ENCODE results near the gene TPI1.
A peak's percentile ranks its signal among the peaks of the same experiment; 100 is the strongest.
"Not testable (repeated sequence)": the region's sequence is repeated elsewhere in the genome, so short reads cannot be mapped to it uniquely, and the experiment has no call there.

TPI1 gene

GRCh38 chr12:6869049-6870021 is 2.0 kb downstream of the TPI1 start:
- Histone ChIP-seq H3K4ac (ENCODE audit: low read depth in 1 of 2, low read length in 2 of 2) (no peak overlapping the region), H3K79me1 (replicated peaks; ENCODE audit: low read length, poor library complexity, severe bottlenecking) (peaks cover 3% of the 10 kb centered on the region), H2BK15ac (ENCODE audit: low read depth, poor library complexity, severe bottlenecking) (no peak overlapping the region), H2BK12ac (ENCODE audit: low read length in 2 of 2) (no peak overlapping the region), H4K8ac (ENCODE audit: low read length) (no peak overlapping the region), H3K4me3 (ENCODE audit: insufficient read depth in 1 of 2, low read depth in 1 of 2, low read length in 2 of 2) (peak overlapping the region in 1 of 2 experiments; percentile 94), H4K91ac (ENCODE audit: low read length) (no peak overlapping the region), H3K4me2 (ENCODE audit: low read length, poor library complexity, severe bottlenecking) (peak overlapping the region; percentile 85), H3K27ac (ENCODE audit: low read length, poor library complexity, severe bottlenecking) (peak overlapping the region; percentile 11), H3K9ac (ENCODE audit: low read length) (peak overlapping the region; percentile 97), H3K36me3 (ENCODE audit: control insufficient read depth in 1 of 2, insufficient read depth in 2 of 2, low read depth in 1 of 2, low read length in 2 of 2) (peaks cover 46 to 50% of the 10 kb centered on the region in 2 experiments), H2AK5ac (ENCODE audit: low read length, severe bottlenecking) (no peak overlapping the region), H3K18ac (ENCODE audit: low read depth in 1 of 2, low read length in 2 of 2) (no peak overlapping the region), H3K23ac (ENCODE audit: low read length in 2 of 2) (no peak overlapping the region), H3K4me1 (ENCODE audit: control insufficient read depth, insufficient read depth, low read depth, low read length) (peaks cover 28% of the 10 kb centered on the region), H3K27me3 (ENCODE audit: control insufficient read depth in 1 of 2, insufficient read depth in 1 of 2, low read length in 2 of 2) (no peaks in the 10 kb centered on the region), H3K14ac (ENCODE audit: low read length in 2 of 2) (no peak overlapping the region), H2BK5ac (ENCODE audit: low read depth, low read length, poor library complexity, severe bottlenecking) (no peak overlapping the region), H2AFZ (ENCODE audit: low read depth, low read length) (no peak overlapping the region), H2BK120ac (ENCODE audit: low read depth, low read length) (no peak overlapping the region), H3K9me3 (ENCODE audit: control insufficient read depth, low read length) (no peaks in the 10 kb centered on the region)
- DNase-seq, result peak; percentile 78
- 48% methylated on average over 12 of the region's 12 CpGs for WGBS

GRCh38 chr12:6870304-6870703 is 3.0 kb downstream of the TPI1 start:
- H4K8ac ChIP-seq (ENCODE audit: low read length); H3K23ac ChIP-seq (ENCODE audit: low read length in 2 of 2); H3K14ac ChIP-seq (ENCODE audit: low read length in 2 of 2); H3K9me3 ChIP-seq (ENCODE audit: control insufficient read depth, low read length); H3K27me3 ChIP-seq (ENCODE audit: control insufficient read depth in 1 of 2, insufficient read depth in 1 of 2, low read length in 2 of 2); H3K79me1 ChIP-seq (replicated peaks; ENCODE audit: low read length, poor library complexity, severe bottlenecking); H3K4ac ChIP-seq (ENCODE audit: low read depth in 1 of 2, low read length in 2 of 2); H3K27ac ChIP-seq (ENCODE audit: low read length, poor library complexity, severe bottlenecking); H2BK120ac ChIP-seq (ENCODE audit: low read depth, low read length); H2BK5ac ChIP-seq (ENCODE audit: low read depth, low read length, poor library complexity, severe bottlenecking); H2AK5ac ChIP-seq (ENCODE audit: low read length, severe bottlenecking); H2AFZ ChIP-seq (ENCODE audit: low read depth, low read length); H3K4me2 ChIP-seq (ENCODE audit: low read length, poor library complexity, severe bottlenecking); H3K18ac ChIP-seq (ENCODE audit: low read depth in 1 of 2, low read length in 2 of 2); H2BK12ac ChIP-seq (ENCODE audit: low read length in 2 of 2); H4K91ac ChIP-seq (ENCODE audit: low read length); H2BK15ac ChIP-seq (ENCODE audit: low read depth, poor library complexity, severe bottlenecking): not testable (repeated sequence)
- Histone ChIP-seq H3K4me1 (ENCODE audit: control insufficient read depth, insufficient read depth, low read depth, low read length) (peaks cover 28% of the 10 kb centered on the region), H3K9ac (ENCODE audit: low read length) (peak overlapping the region; percentile 97), H3K4me3 (ENCODE audit: insufficient read depth in 1 of 2, low read depth in 1 of 2, low read length in 2 of 2) (peak overlapping the region in 1 of 2 experiments; percentile 94), H3K36me3 (ENCODE audit: control insufficient read depth in 1 of 2, insufficient read depth in 2 of 2, low read depth in 1 of 2, low read length in 2 of 2) (peaks cover 37 to 41% of the 10 kb centered on the region in 2 experiments)
- 82% methylated on average over 4 of the region's 4 CpGs for WGBS
- DNase-seq, result peak; percentile 30

- H3K4me3 ChIP-seq (ENCODE audit: insufficient read depth in 1 of 2, low read depth in 1 of 2, low read length in 2 of 2), result peak overlapping the region in 1 of 2 experiments; percentile 89
- peak overlapping the region in 1 of 2 experiments; percentile 22 for H3K18ac ChIP-seq (ENCODE audit: low read depth in 1 of 2, low read length in 2 of 2)
- peak overlapping the region; percentile 91 for H3K4me2 ChIP-seq (ENCODE audit: low read length, poor library complexity, severe bottlenecking)
- no peak overlapping the region for H2AFZ ChIP-seq (ENCODE audit: low read depth, low read length)
- peaks cover 28% of the 10 kb centered on the region for H3K4me1 ChIP-seq (ENCODE audit: control insufficient read depth, insufficient read depth, low read depth, low read length)
- H3K36me3 ChIP-seq (ENCODE audit: control insufficient read depth in 1 of 2, insufficient read depth in 2 of 2, low read depth in 1 of 2, low read length in 2 of 2), result peaks cover 29 to 40% of the 10 kb centered on the region in 2 experiments
- peak overlapping the region in 1 of 2 experiments; percentile 27 for H3K23ac ChIP-seq (ENCODE audit: low read length in 2 of 2)
- H3K9me3 ChIP-seq (ENCODE audit: control insufficient read depth, low read length), result no peaks in the 10 kb centered on the region
- peak overlapping the region; percentile 25 for H3K27ac ChIP-seq (ENCODE audit: low read length, poor library complexity, severe bottlenecking)
- H2BK12ac ChIP-seq (ENCODE audit: low read length in 2 of 2), result peak overlapping the region in 1 of 2 experiments; percentile 67
- H2BK15ac ChIP-seq (ENCODE audit: low read depth, poor library complexity, severe bottlenecking), result no peak overlapping the region
- no peak overlapping the region for H3K14ac ChIP-seq (ENCODE audit: low read length in 2 of 2)
- H2BK120ac ChIP-seq (ENCODE audit: low read depth, low read length), result no peak overlapping the region
- H2BK5ac ChIP-seq (ENCODE audit: low read depth, low read length, poor library complexity, severe bottlenecking), result no peak overlapping the region
- H4K91ac ChIP-seq (ENCODE audit: low read length), result no peak overlapping the region
- peaks cover 2% of the 10 kb centered on the region for H3K79me1 ChIP-seq (replicated peaks; ENCODE audit: low read length, poor library complexity, severe bottlenecking)
- peak overlapping the region; percentile 6 for H2AK5ac ChIP-seq (ENCODE audit: low read length, severe bottlenecking)
- peak overlapping the region; percentile 97 for H3K9ac ChIP-seq (ENCODE audit: low read length)
- 89% methylated on average over 11 of the region's 12 CpGs for WGBS
- DNase-seq, result peak; percentile 20
- H3K4ac ChIP-seq (ENCODE audit: low read depth in 1 of 2, low read length in 2 of 2), result no peak overlapping the region
- H4K8ac ChIP-seq (ENCODE audit: low read length), result peak overlapping the region; percentile 19
- H3K27me3 ChIP-seq (ENCODE audit: control insufficient read depth in 1 of 2, insufficient read depth in 1 of 2, low read length in 2 of 2), result no peaks in the 10 kb centered on the region
Measured at GRCh38 chr12:6871052-6871957, 4.0 kb downstream of the TPI1 start.
